IMR-90 (cell line): ENCODE results near the gene ZFYVE28. TPM values are rescaled to one million over a fixed set of nuclear protein-coding genes. Genes with fewer than 3 reads are reported as not detected.
A peak's percentile ranks its signal among the peaks of the same experiment; 100 is the strongest.

ENCODE experiments used
- ATAC-seq: fragments of 200-7000 bp; cut with Tn5 transposase; 2 replicates; pipeline ENCODE4 v1.9.1; 2020; ENCODE audit warnings: low read depth, mild to moderate bottlenecking, moderate library complexity
- BruUV-seq: library from RNA; stranded (reverse); fragments of 400-500 nt; replicated peaks from 2 replicates; lab custom pipeline; 2021; lab: Mats Ljungman, UMichigan
- CTCF ChIA-PET: fragments of 300-600 bp; formaldehyde crosslinking; extraction: SDS; loops from one replicate; lab custom pipeline; 2021; ENCODE audit warnings: antibody characterized with exemption; lab: Yijun Ruan, JAX
- POLR2A ChIA-PET: fragments of 300-600 bp; sonication (Branson Sonifier 250); formaldehyde crosslinking; loops from one replicate; lab custom pipeline; 2022; ENCODE audit warnings: antibody characterized with exemption; ENCODE audit not compliant: unreplicated experiment; lab: Charles Lee
- DNase-seq: peaks from one replicate; pipeline ENCODE4 v3.0.0; 2013
- H2AFZ ChIP-seq: replicated peaks from 2 replicates; pipeline ENCODE3; 2013; ENCODE audit warnings: low read length, mild to moderate bottlenecking; ENCODE audit not compliant: poor library complexity
- H2AK5ac ChIP-seq: 2 replicates; pipeline ENCODE4 v1.6.1; 2013; ENCODE audit warnings: low read depth, low read length, inconsistent platforms
- H2AK9ac ChIP-seq: replicated peaks from 2 replicates; pipeline ENCODE3; 2013; ENCODE audit warnings: mild to moderate bottlenecking, low read depth, low read length, moderate library complexity; ENCODE audit not compliant: poor library complexity
- H2BK120ac ChIP-seq: 2 replicates; pipeline ENCODE4 v1.6.1; 2013; ENCODE audit warnings: low read depth, low read length, inconsistent platforms
- H2BK15ac ChIP-seq: 3 replicates; pipeline ENCODE4 v1.6.1; 2013; ENCODE audit warnings: low read depth, low read length, inconsistent platforms
- H2BK20ac ChIP-seq: 2 replicates; pipeline ENCODE4 v1.6.1; 2013; ENCODE audit warnings: low read depth, mild to moderate bottlenecking, inconsistent platforms, low read length, moderate library complexity
- H2BK5ac ChIP-seq: 2 replicates; pipeline ENCODE4 v1.6.1; 2013; ENCODE audit warnings: mild to moderate bottlenecking, low read depth, low read length, inconsistent platforms; ENCODE audit not compliant: poor library complexity, severe bottlenecking
- H3K14ac ChIP-seq: replicated peaks from 2 replicates; pipeline ENCODE4 v1.6.1; 2013; ENCODE audit warnings: low read depth, low read length, inconsistent platforms
- H3K18ac ChIP-seq: 2 replicates; pipeline ENCODE4 v1.6.1; 2013; ENCODE audit warnings: low read depth, low read length, control low read depth
- H3K23ac ChIP-seq: 2 replicates; pipeline ENCODE4 v1.6.1; 2013; ENCODE audit warnings: low read depth, low read length, inconsistent platforms
- H3K27ac ChIP-seq: 2 replicates; pipeline ENCODE4 v1.5.1; 2013; ENCODE audit warnings: mild to moderate bottlenecking, control low read depth, low read length; ENCODE audit not compliant: insufficient read depth
- H3K27me3 ChIP-seq: 2 replicates; pipeline ENCODE4 v1.6.1; 2013; ENCODE audit warnings: low read length; ENCODE audit not compliant: control insufficient read depth, insufficient read depth
- H3K36me3 ChIP-seq: 2 replicates; pipeline ENCODE4 v1.6.1; 2013; ENCODE audit warnings: low read length, mixed read lengths; ENCODE audit not compliant: control insufficient read depth, insufficient read depth
- H3K4ac ChIP-seq: 2 replicates; pipeline ENCODE4 v1.6.1; 2013; ENCODE audit warnings: low read depth, low read length, inconsistent platforms
- H3K4me1 ChIP-seq: 2 replicates; pipeline ENCODE4 v1.6.1; 2013; ENCODE audit warnings: low read length, mixed read lengths; ENCODE audit not compliant: control insufficient read depth, insufficient read depth
- H3K4me2 ChIP-seq: 2 replicates; pipeline ENCODE4 v1.6.1; 2013; ENCODE audit warnings: low read depth, mild to moderate bottlenecking, control low read depth, low read length, moderate library complexity
- H3K4me3 ChIP-seq: 2 replicates; pipeline ENCODE4 v1.5.1; 2013; ENCODE audit warnings: low read depth, mild to moderate bottlenecking, control low read depth, low read length, moderate library complexity; ENCODE audit not compliant: insufficient read depth
- H3K56ac ChIP-seq: 2 replicates; pipeline ENCODE4 v1.6.1; 2013; ENCODE audit warnings: low read length, inconsistent platforms; ENCODE audit not compliant: insufficient read depth; ENCODE audit errors: extremely low read depth
- H3K79me1 ChIP-seq, 2 experiments: 2 replicates each; pipeline ENCODE4 v1.6.1; 2013; ENCODE audit warnings: low read length in 2 of 2, inconsistent platforms in 1 of 2, low read depth in 1 of 2
- H3K9ac ChIP-seq: 2 replicates; pipeline ENCODE4 v1.6.1; 2013; ENCODE audit warnings: low read depth, low read length, control low read depth
- H3K9me1 ChIP-seq: 2 replicates; pipeline ENCODE4 v1.6.1; 2013; ENCODE audit warnings: low read length, inconsistent platforms; ENCODE audit not compliant: insufficient read depth
- H3K9me3 ChIP-seq: 2 replicates; pipeline ENCODE4 v1.6.1; 2013; ENCODE audit warnings: low read length; ENCODE audit not compliant: control insufficient read depth, insufficient read depth
- H4K20me1 ChIP-seq: 2 replicates; pipeline ENCODE4 v1.6.1; 2013; ENCODE audit warnings: low read length, inconsistent platforms; ENCODE audit not compliant: insufficient read depth
- H4K5ac ChIP-seq: 2 replicates; pipeline ENCODE4 v1.6.1; 2013; ENCODE audit warnings: mild to moderate bottlenecking, low read depth, low read length, control low read depth
- H4K8ac ChIP-seq, 2 experiments: 2 replicates each; pipeline ENCODE4 v1.6.1; 2013; ENCODE audit warnings: low read depth in 2 of 2, low read length in 2 of 2, control low read depth in 1 of 2, inconsistent platforms in 1 of 2
- H4K91ac ChIP-seq: 2 replicates; pipeline ENCODE4 v1.6.1; 2013; ENCODE audit warnings: low read depth, low read length, inconsistent platforms; ENCODE audit not compliant: insufficient read depth
- BHLHE40 ChIP-seq: fragments of 150-350 bp; IDR thresholded peaks from 2 replicates; pipeline ENCODE4 v1.6.1; 2016; ENCODE audit warnings: mild to moderate bottlenecking, low read depth, low read length
- CEBPB ChIP-seq: IDR thresholded peaks from 2 replicates; pipeline ENCODE4 v1.6.1; 2012; ENCODE audit warnings: low read depth, low read length, improper control_type of control experiment
- CHD1 ChIP-seq: IDR thresholded peaks from 2 replicates; pipeline ENCODE4 v1.6.1; 2012; ENCODE audit warnings: low read depth, low read length, improper control_type of control experiment
- FOS ChIP-seq: fragments of 150-350 bp; IDR thresholded peaks from 2 replicates; pipeline ENCODE4 v1.6.1; 2016; ENCODE audit warnings: low read depth, low read length
- MAZ ChIP-seq: IDR thresholded peaks from 2 replicates; pipeline ENCODE4 v1.6.1; 2012; ENCODE audit warnings: low read depth, mild to moderate bottlenecking, low read length, improper control_type of control experiment, moderate library complexity, borderline replicate concordance
- NFE2L2 ChIP-seq: fragments of 150-350 bp; IDR thresholded peaks from 2 replicates; pipeline ENCODE4 v1.6.1; 2016; ENCODE audit warnings: low read depth, mild to moderate bottlenecking, low read length
- POLR2A ChIP-seq: IDR thresholded peaks from 2 replicates; pipeline ENCODE4 v1.6.1; 2012; ENCODE audit warnings: mild to moderate bottlenecking, low read depth, low read length
- RAD21 ChIP-seq: IDR thresholded peaks from 2 replicates; pipeline ENCODE4 v1.6.1; 2012; ENCODE audit warnings: low read length, improper control_type of control experiment
- RFX5 ChIP-seq: IDR thresholded peaks from 2 replicates; pipeline ENCODE4 v1.8.0; 2012; ENCODE audit warnings: low read depth, mild to moderate bottlenecking, low read length, moderate library complexity
- SMC3 ChIP-seq: fragments of 150-350 bp; IDR thresholded peaks from 2 replicates; pipeline ENCODE4 v1.6.1; 2016; ENCODE audit warnings: low read depth, mild to moderate bottlenecking, antibody characterized with exemption, low read length, moderate library complexity
- USF2 ChIP-seq: fragments of 150-350 bp; IDR thresholded peaks from 2 replicates; pipeline ENCODE4 v1.6.1; 2017; ENCODE audit warnings: mild to moderate bottlenecking, antibody characterized with exemption, low read length, low read depth
- WGBS, 2 experiments: methylation state at CpG; one replicate each; pipeline versions ENCODE4 v1.1.5 to v1.1.7; 2013; ENCODE audit warnings: missing lambda C conversion rate in 2 of 2; ENCODE audit not compliant: insufficient read length in 1 of 2; ENCODE audit errors: extremely low coverage in 2 of 2; 5-methylcytosine and 5-hydroxymethylcytosine counted together
- dilution Hi-C: fragments of 300-500 bp; cut with HindIII; formaldehyde crosslinking; loops from one replicate; pipeline ENCODE4 v1.14.3; 2018; ENCODE audit warnings: low sequenced_read_pairs; ENCODE audit not compliant: unreplicated experiment
- in situ Hi-C: fragments of 300-500 bp; cut with MboI; formaldehyde crosslinking; loops from 3 replicates; pipeline ENCODE4 v1.14.3; 2019; ENCODE audit warnings: low sequenced_read_pairs, inconsistent platforms, mixed read lengths
- intact Hi-C: fragments of 100-400 bp; cut with micrococcal nuclease; formaldehyde crosslinking; loops from 2 replicates; pipeline ENCODE4 v1.10.0; 2022
- polyA plus RNA-seq, 3 experiments: library from polyadenylated mRNA; depleted of rRNA; stranded (reverse); fragments of >200 nt; gene quantifications; 2 replicates each; pipeline ENCODE4 v1.2.3, GENCODE V29; 2012; ENCODE audit warnings: low replicate concordance in 1 of 3
- total RNA-seq: library from RNA; depleted of rRNA; stranded (reverse); fragments of >200 nt; gene quantifications from 2 replicates; pipeline ENCODE4 v1.2.3, GENCODE V29; 2012
- TF ChIP-seq, protein P1 (sequence below): fragments of 150-350 bp; IDR thresholded peaks from 2 replicates; pipeline ENCODE4 v1.6.1; 2016; ENCODE audit warnings: low read depth, mild to moderate bottlenecking, low read length, moderate library complexity, borderline replicate concordance
- TF ChIP-seq, protein P2 (sequence below): conservative IDR thresholded peaks from 2 replicates; pipeline ENCODE4 v1.5.1; 2012; ENCODE audit warnings: mild to moderate bottlenecking, low read depth, low read length, improper control_type of control experiment

The ZFYVE28 gene
- total and polyA plus RNA-seq, 2 of the 4 experiments (the other 2 are of a cell fraction) = 0.36 to 1.2 TPM

GRCh38 chr4:2331043-2331420 is 87.4 kb downstream of the ZFYVE28 start:
- Histone ChIP-seq H3K14ac (no peak overlapping the region), H3K36me3 (no peaks in the 10 kb centered on the region), H4K20me1 (no peaks in the 10 kb centered on the region), H4K8ac (peak overlapping the region; percentile 30 to 35; a peak in 2 of 4 replicates), H4K91ac (peak overlapping the region; percentile 59), H2BK15ac (peak overlapping the region; percentile 70; the same call in 2 of the 3 replicates), H2BK5ac (peak overlapping the region; percentile 73), H3K9me3 (peaks cover 2% of the 10 kb centered on the region; the same call in 1 of the 2 replicates), H3K9me1 (peaks cover 7% of the 10 kb centered on the region), H4K5ac (peak overlapping the region; percentile 30; the same call in 1 of the 2 replicates), H3K9ac (no peak overlapping the region), H2AFZ (no peak overlapping the region), H3K23ac (no peak overlapping the region), H2BK120ac (peak overlapping the region; percentile 95), H3K27ac (peak overlapping the region; percentile 47), H3K27me3 (peaks cover 8% of the 10 kb centered on the region), H2AK9ac (peak overlapping the region; percentile 60), H3K4me1 (peaks cover 10% of the 10 kb centered on the region), H3K4me3 (no peak overlapping the region), H3K56ac (no peak overlapping the region), H3K79me1 (no peaks in the 10 kb centered on the region; a peak in 1 of 4 replicates), H2AK5ac (peak overlapping the region; percentile 97), H3K4me2 (no peak overlapping the region), H3K18ac (peak overlapping the region; percentile 50; the same call in 1 of the 2 replicates), H2BK20ac (peak overlapping the region; percentile 86), H3K4ac (peak overlapping the region; percentile 86)
- intact Hi-C loops (no loop called here), dilution Hi-C loops (no loop called here), in situ Hi-C loops (no loop called here)
- no TSS peak for BruUV-seq
- CTCF ChIA-PET = no interaction called here
- no peak for ATAC-seq
- no peak for DNase-seq
- POLR2A ChIA-PET = no interaction called here
- WGBS, 2 experiments = 100% methylated on average over 5 of the region's 11 CpGs; no CpG with 5 or more reads in 1 of the 2 experiments
- no peak for TF ChIP-seq NFE2L2
- no peak for TF ChIP-seq SMC3
- TF ChIP-seq POLR2A = no peak
- no peak for TF ChIP-seq RAD21
- TF ChIP-seq, protein P1, sequence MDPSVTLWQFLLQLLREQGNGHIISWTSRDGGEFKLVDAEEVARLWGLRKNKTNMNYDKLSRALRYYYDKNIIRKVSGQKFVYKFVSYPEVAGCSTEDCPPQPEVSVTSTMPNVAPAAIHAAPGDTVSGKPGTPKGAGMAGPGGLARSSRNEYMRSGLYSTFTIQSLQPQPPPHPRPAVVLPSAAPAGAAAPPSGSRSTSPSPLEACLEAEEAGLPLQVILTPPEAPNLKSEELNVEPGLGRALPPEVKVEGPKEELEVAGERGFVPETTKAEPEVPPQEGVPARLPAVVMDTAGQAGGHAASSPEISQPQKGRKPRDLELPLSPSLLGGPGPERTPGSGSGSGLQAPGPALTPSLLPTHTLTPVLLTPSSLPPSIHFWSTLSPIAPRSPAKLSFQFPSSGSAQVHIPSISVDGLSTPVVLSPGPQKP = no peak
- TF ChIP-seq CEBPB = no peak
- TF ChIP-seq RFX5 = no peak
- TF ChIP-seq CHD1 = no peak
- TF ChIP-seq FOS = no peak
- TF ChIP-seq, protein P2, sequence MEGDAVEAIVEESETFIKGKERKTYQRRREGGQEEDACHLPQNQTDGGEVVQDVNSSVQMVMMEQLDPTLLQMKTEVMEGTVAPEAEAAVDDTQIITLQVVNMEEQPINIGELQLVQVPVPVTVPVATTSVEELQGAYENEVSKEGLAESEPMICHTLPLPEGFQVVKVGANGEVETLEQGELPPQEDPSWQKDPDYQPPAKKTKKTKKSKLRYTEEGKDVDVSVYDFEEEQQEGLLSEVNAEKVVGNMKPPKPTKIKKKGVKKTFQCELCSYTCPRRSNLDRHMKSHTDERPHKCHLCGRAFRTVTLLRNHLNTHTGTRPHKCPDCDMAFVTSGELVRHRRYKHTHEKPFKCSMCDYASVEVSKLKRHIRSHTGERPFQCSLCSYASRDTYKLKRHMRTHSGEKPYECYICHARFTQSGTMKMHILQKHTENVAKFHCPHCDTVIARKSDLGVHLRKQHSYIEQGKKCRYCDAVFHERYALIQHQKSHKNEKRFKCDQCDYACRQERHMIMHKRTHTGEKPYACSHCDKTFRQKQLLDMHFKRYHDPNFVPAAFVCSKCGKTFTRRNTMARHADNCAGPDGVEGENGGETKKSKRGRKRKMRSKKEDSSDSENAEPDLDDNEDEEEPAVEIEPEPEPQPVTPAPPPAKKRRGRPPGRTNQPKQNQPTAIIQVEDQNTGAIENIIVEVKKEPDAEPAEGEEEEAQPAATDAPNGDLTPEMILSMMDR = no peak
- TF ChIP-seq BHLHE40 = no peak
- TF ChIP-seq MAZ = no peak
- TF ChIP-seq USF2 = no peak
